HepG2 (cell line): ENCODE measurements around the gene PITX3. TPM values are rescaled to one million over a fixed set of nuclear protein-coding genes. Genes with fewer than 3 reads are reported as not detected.

Experiments
- CENPBD1 ChIP-seq: sonication (generic); formaldehyde crosslinking; IDR thresholded peaks from 2 replicates; pipeline ENCODE4 v1.8.0; 2022; ENCODE audit warnings: missing genetic modification reagents, low read depth, mild to moderate bottlenecking, borderline replicate concordance
- ELF1 ChIP-seq: sonication (generic); formaldehyde crosslinking; IDR thresholded peaks from 2 replicates; pipeline ENCODE4 v1.4.0; 2020; ENCODE audit warnings: missing genetic modification reagents
- ETV5 ChIP-seq: IDR thresholded peaks from 2 replicates; pipeline ENCODE4 v1.6.1; 2018; ENCODE audit warnings: missing biosample characterization, missing genetic modification reagents, inconsistent platforms, borderline replicate concordance
- GMEB2 ChIP-seq: IDR thresholded peaks from 2 replicates; pipeline ENCODE4 v1.6.1; 2016; ENCODE audit warnings: missing biosample characterization, missing genetic modification reagents, low read depth
- HNF1B ChIP-seq: sonication (generic); formaldehyde crosslinking; IDR thresholded peaks from 2 replicates; pipeline ENCODE4 v1.5.1; 2020; ENCODE audit warnings: mild to moderate bottlenecking, moderate library complexity, missing genetic modification reagents
- MEIS1 ChIP-seq: sonication (generic); formaldehyde crosslinking; IDR thresholded peaks from 2 replicates; pipeline ENCODE4 v1.9.0; 2021; ENCODE audit warnings: mild to moderate bottlenecking, missing genetic modification reagents, moderate library complexity, borderline replicate concordance
- MNT ChIP-seq: fragments of 450-650 bp; IDR thresholded peaks from 2 replicates; pipeline ENCODE4 v1.6.1; 2016
- MYPOP ChIP-seq: sonication (generic); formaldehyde crosslinking; IDR thresholded peaks from 2 replicates; pipeline ENCODE4 v1.8.1; 2023; ENCODE audit warnings: mild to moderate bottlenecking, moderate library complexity, missing genetic modification reagents
- PITX1 ChIP-seq: sonication (generic); formaldehyde crosslinking; IDR thresholded peaks from 2 replicates; pipeline ENCODE4 v1.5.1; 2020; ENCODE audit warnings: mild to moderate bottlenecking, missing genetic modification reagents
- RORA ChIP-seq: sonication (generic); formaldehyde crosslinking; IDR thresholded peaks from 2 replicates; pipeline ENCODE4 v1.5.0; 2020; ENCODE audit warnings: mild to moderate bottlenecking, missing genetic modification reagents, moderate library complexity
- TBX3 ChIP-seq: fragments of 450-650 bp; IDR thresholded peaks from 2 replicates; pipeline ENCODE4 v1.6.1; 2017; ENCODE audit warnings: antibody characterized with exemption, mild to moderate bottlenecking, inconsistent platforms, borderline replicate concordance
- TFDP1 ChIP-seq: IDR thresholded peaks from 2 replicates; pipeline ENCODE4 v1.6.1; 2016; ENCODE audit warnings: missing compliant biosample characterization, missing genetic modification reagents, borderline replicate concordance
- TSC22D2 ChIP-seq: sonication (generic); formaldehyde crosslinking; IDR thresholded peaks from 2 replicates; pipeline ENCODE4 v1.5.1; 2020; ENCODE audit warnings: missing genetic modification reagents, mild to moderate bottlenecking, borderline replicate concordance
- ZNF331 ChIP-seq: sonication (generic); formaldehyde crosslinking; IDR thresholded peaks from 2 replicates; pipeline ENCODE4 v1.4.0; 2020; ENCODE audit warnings: missing genetic modification reagents
- ZNF350 ChIP-seq: sonication (generic); formaldehyde crosslinking; IDR thresholded peaks from 2 replicates; pipeline ENCODE4 v1.4.0; 2020; ENCODE audit warnings: mild to moderate bottlenecking, low read depth, missing genetic modification reagents, borderline replicate concordance
- ZNF383 ChIP-seq: sonication (generic); formaldehyde crosslinking; IDR thresholded peaks from 2 replicates; pipeline ENCODE4 v1.4.0; 2020; ENCODE audit warnings: missing genetic modification reagents, mild to moderate bottlenecking, borderline replicate concordance
- ZNF546 ChIP-seq: sonication (generic); formaldehyde crosslinking; conservative IDR thresholded peaks from 2 replicates; pipeline ENCODE4 v1.8.1; 2023; ENCODE audit warnings: mild to moderate bottlenecking, missing genetic modification reagents
- ZNF547 ChIP-seq: sonication (generic); formaldehyde crosslinking; IDR thresholded peaks from 2 replicates; pipeline ENCODE4 v1.5.1; 2020; ENCODE audit warnings: mild to moderate bottlenecking, missing genetic modification reagents
- ZNF556 ChIP-seq: sonication (generic); formaldehyde crosslinking; IDR thresholded peaks from 2 replicates; pipeline ENCODE4 v1.4.0; 2020; ENCODE audit warnings: mild to moderate bottlenecking, missing genetic modification reagents, borderline replicate concordance
- ZNF597 ChIP-seq: sonication (generic); formaldehyde crosslinking; IDR thresholded peaks from 2 replicates; pipeline ENCODE4 v1.5.0; 2020; ENCODE audit warnings: missing genetic modification reagents
- polyA plus RNA-seq, 8 experiments: library from polyadenylated mRNA; depleted of rRNA in 3 of 8; stranded (reverse) in 7 of 8; unstranded in 1 of 8; fragments of >200 nt; fragmentation: Illumina TruSeq in 4 of 8; extraction: Trizol in 4 of 8; gene quantifications; 2 replicates each; pipeline versions ENCODE4 v1.2.1 to v1.2.3, GENCODE V29; 2011 to 2016; ENCODE audit warnings: low read depth in 4 of 8, missing spikeins in 1 of 8, mixed read lengths in 1 of 8; ENCODE audit not compliant: insufficient read depth in 1 of 8
- total RNA-seq, 5 experiments: library from RNA; depleted of rRNA; stranded (reverse); fragments of >200 nt; fragmentation: Illumina TruSeq; extraction: Trizol; gene quantifications; 2 replicates each; pipeline ENCODE4 v1.2.3, GENCODE V29; 2016; ENCODE audit warnings: low read depth in 1 of 5

The PITX3 gene
- total and polyA plus RNA-seq, 2 of the 13 experiments (the other 11 are each of a cell fraction or from before 2014, with no cell fraction given) = not detected

GRCh38 chr10:102229810-102230263, 11.5 kb downstream of the PITX3 start (continued):
- TF ChIP-seq ZNF546 (CRISPR knock-in tag) (peak; percentile 82; the same call in 1 of the 2 replicates), HNF1B (peak; percentile 49; the same call in 1 of the 2 replicates), GMEB2 (no peak), ZNF350 (CRISPR knock-in tag) (no peak), ZNF383 (CRISPR knock-in tag) (0 out of 2 replicates have a peak, but pooled peaks have one; percentile 24), TBX3 (no peak), ELF1 (peak; percentile 22; the same call in 1 of the 2 replicates), MNT (no peak), MEIS1 (CRISPR knock-in tag) (0 out of 2 replicates have a peak, but pooled peaks have one; percentile 38), ZNF556 (CRISPR knock-in tag) (no peak), PITX1 (CRISPR knock-in tag) (0 out of 2 replicates have a peak, but pooled peaks have one; percentile 40), TFDP1 (CRISPR knock-in tag) (peak; percentile 61; the same call in 1 of the 2 replicates), CENPBD1 (CRISPR knock-in tag) (no peak), MYPOP (peak; percentile 80; the same call in 1 of the 2 replicates), ZNF597 (CRISPR knock-in tag) (no peak), ETV5 (0 out of 2 replicates have a peak, but pooled peaks have one; percentile 34), ZNF331 (CRISPR knock-in tag) (no peak; the same call in 1 of the 2 replicates), ZNF547 (CRISPR knock-in tag) (0 out of 2 replicates have a peak, but pooled peaks have one; percentile 65), TSC22D2 (0 out of 2 replicates have a peak, but pooled peaks have one; percentile 50), RORA (CRISPR knock-in tag) (no peak)
